Measurements from ENCODE around the gene FXR1.

Gene FXR1

GRCh38 chr3:181006541-181006940 lies 94.1 kb downstream of the FXR1 start:
- no peak for DNase-seq
- no peak overlapping the region for H3K27ac Mint-ChIP-seq
- no peak for ATAC-seq
- H3K4me1 Mint-ChIP-seq, result peaks cover 8% of the 10 kb centered on the region
- H3K9me3 Mint-ChIP-seq, result peaks cover 10% of the 10 kb centered on the region
- H3K4me3 Mint-ChIP-seq, result no peak overlapping the region
- H3K36me3 Mint-ChIP-seq (ENCODE audit: low read depth), result no peaks in the 10 kb centered on the region
- H3K27me3 Mint-ChIP-seq, result peaks cover 8% of the 10 kb centered on the region

GRCh38 chr3:181007262-181007661 lies 94.8 kb downstream of the FXR1 start:
- Mint-ChIP-seq H3K36me3 (ENCODE audit: low read depth) (no peaks in the 10 kb centered on the region), H3K4me1 (peaks cover 8% of the 10 kb centered on the region), H3K4me3 (no peak overlapping the region), H3K27me3 (peaks cover 6% of the 10 kb centered on the region), H3K9me3 (peaks cover 8% of the 10 kb centered on the region), H3K27ac (no peak overlapping the region)
- DNase-seq, result no peak
- no peak for ATAC-seq

- no peak for ATAC-seq
- no peak for DNase-seq
- Mint-ChIP-seq H3K4me3 (no peak overlapping the region), H3K36me3 (ENCODE audit: low read depth) (peaks cover 2% of the 10 kb centered on the region), H3K27me3 (peaks cover 6% of the 10 kb centered on the region), H3K27ac (no peak overlapping the region), H3K4me1 (peaks cover 8% of the 10 kb centered on the region), H3K9me3 (peaks cover 9% of the 10 kb centered on the region)
These were observed 96.3 kb downstream of the FXR1 start for GRCh38 chr3:181008796-181009195.

GRCh38 chr3:181009225-181009624 lies 96.8 kb downstream of the FXR1 start:
- Mint-ChIP-seq H3K36me3 (ENCODE audit: low read depth) (peaks cover 2% of the 10 kb centered on the region), H3K4me3 (no peak overlapping the region), H3K9me3 (peaks cover 9% of the 10 kb centered on the region), H3K27ac (no peak overlapping the region), H3K27me3 (peaks cover 6% of the 10 kb centered on the region), H3K4me1 (peaks cover 8% of the 10 kb centered on the region)
- DNase-seq (peak; percentile 18), ATAC-seq (peak; percentile 85)

GRCh38 chr3:181017690-181018089 lies 105.2 kb downstream of the FXR1 start:
- Mint-ChIP-seq H3K9me3 (peaks cover 4% of the 10 kb centered on the region), H3K27me3 (peaks cover 5% of the 10 kb centered on the region), H3K27ac (no peak overlapping the region), H3K4me3 (no peak overlapping the region), H3K4me1 (no peaks in the 10 kb centered on the region), H3K36me3 (ENCODE audit: low read depth) (no peaks in the 10 kb centered on the region)
- no peak for DNase-seq
- no peak for ATAC-seq

GRCh38 chr3:181025204-181025603 lies 112.7 kb downstream of the FXR1 start:
- Mint-ChIP-seq H3K9me3 (peaks cover 18% of the 10 kb centered on the region), H3K36me3 (ENCODE audit: low read depth) (no peaks in the 10 kb centered on the region), H3K4me1 (no peaks in the 10 kb centered on the region), H3K4me3 (no peak overlapping the region), H3K27me3 (no peaks in the 10 kb centered on the region), H3K27ac (no peak overlapping the region)
- DNase-seq (no peak), ATAC-seq (no peak)

- Mint-ChIP-seq H3K27me3 (no peaks in the 10 kb centered on the region), H3K4me1 (no peaks in the 10 kb centered on the region), H3K36me3 (ENCODE audit: low read depth) (no peaks in the 10 kb centered on the region), H3K4me3 (no peak overlapping the region), H3K9me3 (peaks cover 15% of the 10 kb centered on the region), H3K27ac (no peak overlapping the region)
- ATAC-seq (no peak), DNase-seq (no peak)
These were observed 118.5 kb downstream of the FXR1 start for GRCh38 chr3:181030948-181031347.

Measured in activated naive CD8-positive, alpha-beta T cell treated with anti-CD3 and anti-CD28 coated beads, Interleukin-2, amount 50 U/mL, for 24 hours (primary cell).